Measurements from ENCODE around the gene REPS1. TPM values are rescaled to one million over a fixed set of nuclear protein-coding genes. Genes with fewer than 3 reads are reported as not detected.

Gene REPS1
- total and polyA plus RNA-seq, 2 donors, result 26.6 to 96.8 TPM

- H3K4me3 ChIP-seq (ENCODE audit: low read depth, low read length), result no peak overlapping the region
- DNase-seq (ENCODE audit: extremely low spot score), result no peak
- no peak overlapping the region for H3K27ac ChIP-seq (ENCODE audit: low read depth)
- H3K36me3 ChIP-seq (ENCODE audit: insufficient read depth), result no peaks in the 10 kb centered on the region
- H3K4me1 ChIP-seq (ENCODE audit: insufficient read depth), result no peaks in the 10 kb centered on the region
- WGBS, result 74% methylated on average over 3 of the region's 3 CpGs
These were observed 16.5 kb downstream of the REPS1 start for GRCh38 chr6:138971601-138972000.

DNA sequence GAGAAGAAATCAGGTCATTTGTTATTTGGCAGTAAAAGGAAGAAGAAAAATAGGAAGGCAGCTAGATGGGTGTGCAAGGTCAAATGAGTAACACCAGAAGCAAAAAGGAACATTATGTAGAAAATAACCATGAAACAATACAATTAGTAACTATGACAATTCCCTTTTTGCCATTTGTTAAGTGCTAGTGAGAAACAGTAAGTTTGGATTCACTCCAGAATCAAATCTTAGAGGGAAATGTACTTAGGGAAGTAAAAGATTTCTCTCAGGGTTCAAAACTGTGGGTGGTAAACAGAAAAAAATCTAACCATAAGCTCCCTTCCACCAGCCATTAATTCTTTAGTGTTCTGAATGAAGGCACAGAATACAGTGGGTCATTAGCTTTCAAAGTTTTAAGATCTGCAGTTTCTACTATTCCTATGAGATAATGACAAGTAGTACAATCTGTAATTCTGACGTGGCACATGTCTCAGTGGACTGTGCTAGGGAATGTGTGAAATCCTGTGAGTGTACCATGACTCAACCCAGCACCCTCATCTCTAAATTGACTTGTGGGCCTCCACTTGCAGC, 17.1 kb downstream of the REPS1 start:
- Histone ChIP-seq H3K4me3 (ENCODE audit: low read depth, low read length) (no peak overlapping the region), H3K27ac (ENCODE audit: low read depth) (no peak overlapping the region), H3K4me1 (ENCODE audit: insufficient read depth) (no peaks in the 10 kb centered on the region), H3K36me3 (ENCODE audit: insufficient read depth) (no peaks in the 10 kb centered on the region)
- DNase-seq (ENCODE audit: extremely low spot score), result no peak
- WGBS, result 41% methylated on average over 1 of the region's 1 CpG

- Histone ChIP-seq H3K36me3 (ENCODE audit: insufficient read depth) (no peaks in the 10 kb centered on the region), H3K4me1 (ENCODE audit: insufficient read depth) (no peaks in the 10 kb centered on the region), H3K4me3 (ENCODE audit: low read depth, low read length) (no peak overlapping the region), H3K27ac (ENCODE audit: low read depth) (no peak overlapping the region)
- WGBS, result 76% methylated on average over 3 of the region's 3 CpGs
- DNase-seq (ENCODE audit: extremely low spot score), result no peak
These were observed 17.9 kb downstream of the REPS1 start for GRCh38 chr6:138970159-138970558.

DNA sequence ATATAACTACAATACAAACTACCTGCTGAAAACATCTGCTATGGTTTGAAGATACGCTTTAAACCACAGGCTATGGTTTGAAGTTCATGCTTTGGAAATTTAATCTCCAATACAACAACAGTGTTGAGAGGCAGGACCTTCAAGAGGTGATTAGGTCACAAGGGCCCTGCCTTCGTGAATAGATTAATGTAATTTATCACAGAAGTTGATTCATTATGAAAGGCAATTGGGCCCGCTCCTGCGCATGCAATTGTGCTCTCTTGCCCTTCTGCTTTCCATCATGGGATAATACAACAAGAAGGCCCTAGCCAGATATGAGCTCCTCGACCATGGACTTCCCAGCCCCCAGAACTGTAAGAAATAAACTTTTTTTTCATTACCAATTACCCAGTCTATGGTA, 21.2 kb downstream of the REPS1 start:
- Histone ChIP-seq H3K27ac (ENCODE audit: low read depth) (no peak overlapping the region), H3K4me3 (ENCODE audit: low read depth, low read length) (no peak overlapping the region), H3K4me1 (ENCODE audit: insufficient read depth) (no peaks in the 10 kb centered on the region), H3K36me3 (ENCODE audit: insufficient read depth) (no peaks in the 10 kb centered on the region)
- WGBS, result 89% methylated on average over 5 of the region's 5 CpGs
- DNase-seq (ENCODE audit: extremely low spot score), result no peak

DNA sequence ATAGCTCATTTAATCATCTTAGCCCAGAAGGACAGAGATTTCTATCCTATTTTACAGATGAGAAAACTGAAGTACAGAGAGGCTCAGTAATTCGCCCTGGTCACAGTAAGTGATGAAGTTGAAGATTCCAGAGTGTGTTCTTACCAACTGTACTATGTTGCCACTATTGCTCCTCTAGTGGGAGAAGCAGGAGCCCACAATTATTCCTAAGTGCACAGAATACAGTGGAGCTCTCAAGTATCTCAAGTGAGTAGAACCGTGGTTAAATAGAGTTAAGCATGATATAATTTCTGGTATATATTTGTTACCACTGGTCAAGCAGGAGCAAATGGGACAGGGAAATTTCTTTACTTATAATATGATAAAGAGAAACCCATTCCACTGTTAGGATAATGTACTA, 22.1 kb downstream of the REPS1 start:
- WGBS, result 95% methylated on average over 2 of the region's 2 CpGs
- Histone ChIP-seq H3K4me3 (ENCODE audit: low read depth, low read length) (no peak overlapping the region), H3K36me3 (ENCODE audit: insufficient read depth) (no peaks in the 10 kb centered on the region), H3K27ac (ENCODE audit: low read depth) (no peak overlapping the region), H3K4me1 (ENCODE audit: insufficient read depth) (no peaks in the 10 kb centered on the region)
- DNase-seq (ENCODE audit: extremely low spot score), result no peak

DNA sequence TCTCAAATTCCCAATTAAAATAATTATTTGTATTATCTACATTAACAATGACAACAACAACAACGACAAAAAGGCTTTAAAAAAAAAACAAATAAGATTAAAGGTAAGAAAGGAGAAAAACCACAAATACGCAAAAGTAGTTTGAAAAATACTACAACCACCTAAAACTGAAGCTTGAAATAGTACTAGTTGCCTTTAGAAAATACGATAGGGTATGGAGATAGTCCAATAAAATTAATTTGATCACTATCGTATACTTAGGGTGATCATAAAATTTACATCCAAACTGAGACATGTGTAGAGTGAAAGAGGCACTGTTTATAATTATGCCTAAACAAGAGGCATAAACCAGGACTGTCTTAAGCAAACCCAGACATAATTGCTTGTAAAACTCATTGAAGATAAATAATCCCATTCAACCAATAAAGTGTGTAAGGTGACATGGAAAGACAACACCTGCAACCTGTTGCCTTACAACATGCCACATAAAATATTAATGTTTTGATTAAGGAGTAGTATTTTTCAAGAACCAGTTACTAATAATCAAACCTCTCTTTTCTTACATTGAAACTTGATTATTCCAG, 22.7 kb downstream of the REPS1 start:
- no peak overlapping the region for H3K4me3 ChIP-seq (ENCODE audit: low read depth, low read length)
- no peaks in the 10 kb centered on the region for H3K4me1 ChIP-seq (ENCODE audit: insufficient read depth)
- H3K27ac ChIP-seq (ENCODE audit: low read depth), result no peak overlapping the region
- no peak for DNase-seq (ENCODE audit: extremely low spot score)
- no peaks in the 10 kb centered on the region for H3K36me3 ChIP-seq (ENCODE audit: insufficient read depth)
- WGBS, result 58% methylated on average over 4 of the region's 4 CpGs

GRCh38 chr6:138964012-138964411, 24.0 kb downstream of the REPS1 start:
- H3K27ac ChIP-seq (ENCODE audit: low read depth), result no peak overlapping the region
- H3K4me1 ChIP-seq (ENCODE audit: insufficient read depth), result no peaks in the 10 kb centered on the region
- no peaks in the 10 kb centered on the region for H3K36me3 ChIP-seq (ENCODE audit: insufficient read depth)
- H3K4me3 ChIP-seq (ENCODE audit: low read depth, low read length), result no peak overlapping the region
- no peak for DNase-seq (ENCODE audit: extremely low spot score)
- WGBS, result 98% methylated on average over 1 of the region's 1 CpG

DNA sequence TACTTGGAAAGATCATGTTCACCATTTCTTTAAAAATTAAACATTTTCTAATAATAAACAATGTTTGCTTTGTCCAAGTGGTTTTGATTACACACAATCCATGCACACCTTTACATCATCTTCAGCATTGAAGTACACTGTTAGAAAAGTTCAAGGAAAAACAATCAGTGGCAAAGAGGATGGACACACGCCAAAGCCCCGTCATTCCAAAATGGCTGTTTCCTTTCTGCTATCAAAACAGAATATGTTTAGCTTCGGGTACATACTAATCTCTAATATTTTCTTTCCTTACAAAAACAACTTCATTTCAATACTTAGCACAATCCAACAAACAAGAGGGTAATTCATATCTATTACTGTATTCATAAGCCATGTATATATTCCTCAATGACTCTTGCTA, 24.5 kb downstream of the REPS1 start:
- DNase-seq (ENCODE audit: extremely low spot score), result no peak
- H3K27ac ChIP-seq (ENCODE audit: low read depth), result no peak overlapping the region
- no peaks in the 10 kb centered on the region for H3K4me1 ChIP-seq (ENCODE audit: insufficient read depth)
- H3K36me3 ChIP-seq (ENCODE audit: insufficient read depth), result no peaks in the 10 kb centered on the region
- WGBS, result 74% methylated on average over 3 of the region's 3 CpGs
- no peak overlapping the region for H3K4me3 ChIP-seq (ENCODE audit: low read depth, low read length)

DNA sequence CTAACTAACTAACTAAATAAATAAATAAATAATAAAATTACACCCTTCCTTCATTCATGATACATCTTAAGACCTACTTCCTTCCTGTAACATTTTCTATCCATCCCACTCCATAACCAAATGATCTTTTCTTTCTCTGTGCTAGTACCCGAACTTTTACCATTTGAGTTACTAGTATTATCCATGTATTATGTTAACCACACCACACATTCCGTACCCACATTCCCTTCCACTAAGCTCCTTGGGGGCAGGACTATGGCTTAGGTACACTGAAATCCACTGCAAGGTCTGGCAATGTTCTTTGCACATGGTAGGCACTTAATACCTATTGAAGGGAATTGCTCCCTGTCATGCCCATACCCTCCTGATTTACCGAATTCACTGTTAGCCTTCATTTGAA, 24.9 kb downstream of the REPS1 start:
- no peak for DNase-seq (ENCODE audit: extremely low spot score)
- Histone ChIP-seq H3K4me1 (ENCODE audit: insufficient read depth) (no peaks in the 10 kb centered on the region), H3K36me3 (ENCODE audit: insufficient read depth) (no peaks in the 10 kb centered on the region), H3K4me3 (ENCODE audit: low read depth, low read length) (no peak overlapping the region), H3K27ac (ENCODE audit: low read depth) (no peak overlapping the region)
- WGBS, result 95% methylated on average over 3 of the region's 3 CpGs

DNA sequence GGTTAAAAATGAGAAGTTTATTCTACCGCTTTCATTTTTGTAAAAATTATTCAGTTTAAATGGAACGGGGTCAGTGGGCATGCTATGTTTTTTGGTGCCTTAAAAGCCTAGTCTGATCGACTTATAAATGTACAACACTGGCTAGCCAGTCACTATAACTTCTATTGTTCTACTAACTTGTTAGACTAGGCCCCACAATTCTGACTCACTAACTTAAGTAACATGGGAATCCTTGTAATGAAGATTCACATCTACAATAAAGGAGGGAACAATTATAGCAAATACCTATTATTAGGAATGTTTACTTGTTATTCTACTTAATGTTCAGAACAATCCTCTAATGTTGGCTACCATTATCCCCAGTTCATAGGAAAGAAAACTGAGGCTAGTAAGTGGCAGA, 28.5 kb downstream of the REPS1 start:
- Histone ChIP-seq H3K4me1 (ENCODE audit: insufficient read depth) (peaks cover 3% of the 10 kb centered on the region), H3K36me3 (ENCODE audit: insufficient read depth) (no peaks in the 10 kb centered on the region), H3K27ac (ENCODE audit: low read depth) (no peak overlapping the region), H3K4me3 (ENCODE audit: low read depth, low read length) (no peak overlapping the region)
- 86% methylated on average over 3 of the region's 3 CpGs for WGBS
- no peak for DNase-seq (ENCODE audit: extremely low spot score)

- Histone ChIP-seq H3K4me3 (ENCODE audit: low read depth, low read length) (no peak overlapping the region), H3K4me1 (ENCODE audit: insufficient read depth) (peaks cover 3% of the 10 kb centered on the region), H3K27ac (ENCODE audit: low read depth) (no peak overlapping the region), H3K36me3 (ENCODE audit: insufficient read depth) (no peaks in the 10 kb centered on the region)
- 72% methylated on average over 1 of the region's 1 CpG for WGBS
- no peak for DNase-seq (ENCODE audit: extremely low spot score)
These were observed 29.5 kb downstream of the REPS1 start for GRCh38 chr6:138958595-138958994.

DNA sequence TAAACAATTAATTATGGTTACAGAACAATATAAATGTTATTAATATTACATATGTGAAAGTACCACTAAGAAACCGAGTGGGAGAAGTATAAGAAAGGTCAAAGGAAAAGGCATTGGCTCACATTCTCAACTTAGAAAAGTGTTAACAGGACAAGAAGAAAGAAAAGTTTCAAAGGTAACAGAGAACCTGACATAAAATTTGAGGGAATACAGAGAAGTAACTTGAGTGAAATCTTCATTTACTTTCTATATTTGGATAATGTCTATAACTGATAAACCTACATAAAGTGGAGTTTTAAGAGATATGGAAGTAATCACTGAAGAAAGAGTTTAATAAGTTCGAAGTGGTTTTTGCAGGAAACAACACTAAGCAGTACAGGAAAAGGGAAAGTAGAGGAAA, 30.1 kb downstream of the REPS1 start:
- no peak overlapping the region for H3K4me3 ChIP-seq (ENCODE audit: low read depth, low read length)
- no peak overlapping the region for H3K27ac ChIP-seq (ENCODE audit: low read depth)
- DNase-seq (ENCODE audit: extremely low spot score), result no peak
- WGBS, result 41% methylated on average over 2 of the region's 2 CpGs
- no peaks in the 10 kb centered on the region for H3K36me3 ChIP-seq (ENCODE audit: insufficient read depth)
- H3K4me1 ChIP-seq (ENCODE audit: insufficient read depth), result peaks cover 3% of the 10 kb centered on the region

- DNase-seq (ENCODE audit: extremely low spot score), result no peak
- peaks cover 3% of the 10 kb centered on the region for H3K4me1 ChIP-seq (ENCODE audit: insufficient read depth)
- no peak overlapping the region for H3K27ac ChIP-seq (ENCODE audit: low read depth)
- WGBS, result 35% methylated on average over 2 of the region's 2 CpGs
- no peaks in the 10 kb centered on the region for H3K36me3 ChIP-seq (ENCODE audit: insufficient read depth)
- no peak overlapping the region for H3K4me3 ChIP-seq (ENCODE audit: low read depth, low read length)
These were observed 30.6 kb downstream of the REPS1 start for GRCh38 chr6:138957484-138957883.

- Histone ChIP-seq H3K4me1 (ENCODE audit: insufficient read depth) (peaks cover 3% of the 10 kb centered on the region), H3K36me3 (ENCODE audit: insufficient read depth) (no peaks in the 10 kb centered on the region), H3K27ac (ENCODE audit: low read depth) (no peak overlapping the region), H3K4me3 (ENCODE audit: low read depth, low read length) (no peak overlapping the region)
- no peak for DNase-seq (ENCODE audit: extremely low spot score)
- 90% methylated on average over 3 of the region's 3 CpGs for WGBS
These were observed 31.7 kb downstream of the REPS1 start for GRCh38 chr6:138956244-138956924.

Data from urinary bladder (tissue), 4 donors.